Ishikawa (cell line): ENCODE data around the gene CAMK1D.

Experiments
- CEBPB ChIP-seq: IDR thresholded peaks from 2 replicates; pipeline ENCODE4 v1.6.1; 2012
- EP300 ChIP-seq: IDR thresholded peaks from 2 replicates; pipeline ENCODE4 v1.6.1; 2012; ENCODE audit warnings: borderline replicate concordance
- MAX ChIP-seq: IDR thresholded peaks from 2 replicates; pipeline ENCODE4 v1.6.1; 2012
- REST ChIP-seq: IDR thresholded peaks from 2 replicates; pipeline ENCODE4 v1.6.1; 2012; ENCODE audit warnings: low read depth, mild to moderate bottlenecking
- TAF1 ChIP-seq: IDR thresholded peaks from 2 replicates; pipeline ENCODE4 v1.6.1; 2012; ENCODE audit warnings: low read depth, mild to moderate bottlenecking
- TCF12 ChIP-seq: IDR thresholded peaks from 2 replicates; pipeline ENCODE4 v1.6.1; 2012; ENCODE audit warnings: low read depth
- TEAD4 ChIP-seq: IDR thresholded peaks from 2 replicates; pipeline ENCODE4 v1.6.1; 2012
- USF1 ChIP-seq: IDR thresholded peaks from 2 replicates; pipeline ENCODE4 v1.6.1; 2012

- TF ChIP-seq TAF1 (no peak), CEBPB (no peak), TEAD4 (no peak), EP300 (no peak), MAX (no peak), TCF12 (no peak), USF1 (no peak), REST (no peak)
These were observed 22.3 kb upstream of the CAMK1D start for GRCh38 chr10:12327074-12327473.
